Measurements from ENCODE around the gene GRXCR2.

GRCh38 chr5:145826895-145827674 lies 45.7 kb downstream of the GRXCR2 start:
- TF ChIP-seq EZH2phosphoT487 (IDR thresholded peaks at IDR 0.05; ENCODE audit: borderline replicate concordance, low read length) (no peak), CTCF (IDR thresholded peaks at IDR 0.05; ENCODE audit: low read depth, low read length, poor library complexity, severe bottlenecking) (no peak)
